Suppressor macrophage treated with lipopolysaccharide for 1 hour (primary cell): ENCODE results near the gene TRIM7.
"Not testable (repeated sequence)": the region's sequence is repeated elsewhere in the genome, so short reads cannot be mapped to it uniquely, and the experiment has no call there.

Source experiments
- DNase-seq, 3 donors: peaks; one replicate each; pipeline ENCODE4 v3.0.0-alpha.2; 2020 to 2022

Gene TRIM7

DNA sequence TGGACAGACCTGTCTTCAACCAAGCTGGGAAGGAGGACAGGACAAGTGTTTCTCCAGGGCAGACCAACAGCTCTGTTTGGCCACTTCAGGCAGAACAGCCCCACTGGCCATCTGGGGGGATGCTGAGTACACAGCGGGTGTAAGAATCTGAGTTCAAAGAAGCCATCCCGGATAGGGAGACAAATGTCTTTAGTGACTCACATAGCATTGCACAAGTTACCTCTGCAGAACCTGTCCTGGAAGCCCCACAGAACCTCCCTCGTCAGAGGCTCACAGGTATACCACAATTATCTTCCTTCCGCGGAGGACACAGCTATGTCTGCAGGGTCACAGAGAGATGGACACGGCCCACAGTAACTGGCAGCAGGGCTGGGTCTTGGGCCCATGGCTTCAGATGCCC is 55.6 kb downstream of the TRIM7 start:
- no peak for DNase-seq

GRCh38 chr5:181146927-181147636 is 57.9 kb downstream of the TRIM7 start, which contains the start of gene OR2V2:
Gene OR2V2 (plus strand): TSS chr5:181147586. CDS start chr5:181154943, 7,357 bp downstream.
- DNase-seq: not testable (repeated sequence)

- no peak for DNase-seq
These were observed 59.9 kb downstream of the TRIM7 start for GRCh38 chr5:181145133-181145532.
